Stimulated activated memory B cell treated with anti-CD40 and anti-IgM and Interleukin-4, amounts not matched to agents 10 μg/mL and 1 μg/mL and 100 μg/mL, for 72 hours (primary cell): Measurements from ENCODE around the gene GAREM2.

Source experiments
- ATAC-seq: fragments of 150-1000 bp; cut with Tn5 transposase; 2 replicates; pipeline ENCODE4 v1.10.0; 2021
- H3K27ac Mint-ChIP-seq: one replicate; pipeline ENCODE4 v1.8.0; 2022; ENCODE audit warnings: mild to moderate bottlenecking, mixed read lengths
- H3K27me3 Mint-ChIP-seq: one replicate; pipeline ENCODE4 v1.8.0; 2022; ENCODE audit warnings: mixed read lengths
- H3K36me3 Mint-ChIP-seq: one replicate; pipeline ENCODE4 v1.8.0; 2022; ENCODE audit warnings: mixed read lengths
- H3K4me1 Mint-ChIP-seq: one replicate; pipeline ENCODE4 v1.8.0; 2022; ENCODE audit warnings: mixed read lengths
- H3K4me3 Mint-ChIP-seq: one replicate; pipeline ENCODE4 v1.8.0; 2022; ENCODE audit warnings: mild to moderate bottlenecking, moderate library complexity, mixed read lengths
- H3K9me3 Mint-ChIP-seq: one replicate; pipeline ENCODE4 v1.8.0; 2022; ENCODE audit warnings: mixed read lengths

Gene GAREM2

GRCh38 chr2:26172871-26173775 lies at the start of gene GAREM2:
GAREM2 (plus strand) TSS chr2:26173088; CDS start chr2:26173221, 133 bp downstream.
- H3K4me3 Mint-ChIP-seq: peak within 1 kb of the TSS; percentile 74
- no peak within 1 kb of the TSS for H3K27ac Mint-ChIP-seq
- no peaks in the 10 kb centered on the region for H3K36me3 Mint-ChIP-seq
- peaks cover 64% of the 10 kb centered on the region for H3K27me3 Mint-ChIP-seq
- peaks cover 12% of the 10 kb centered on the region for H3K4me1 Mint-ChIP-seq
- peak; percentile 27 for ATAC-seq
- H3K9me3 Mint-ChIP-seq: no peaks in the 10 kb centered on the region

DNA sequence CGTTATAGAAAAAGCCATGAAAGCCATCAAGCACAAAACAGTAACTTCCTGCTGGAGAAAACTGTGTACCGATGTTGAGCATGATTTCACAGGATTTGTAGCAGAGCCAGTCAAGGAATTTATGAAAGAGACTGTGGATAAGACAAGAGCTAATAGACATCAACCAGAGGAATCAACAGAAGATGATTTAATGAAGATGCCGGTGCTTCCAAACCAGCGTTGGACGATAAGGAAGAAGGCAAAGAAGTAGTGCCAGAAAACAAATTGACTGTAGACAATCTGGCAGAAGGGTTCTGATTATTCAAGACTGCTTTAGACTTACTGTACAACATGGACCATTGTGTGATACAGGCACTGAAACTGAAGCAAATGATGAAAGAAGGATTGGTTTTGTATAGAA lies 49.5 kb upstream of the GAREM2 start:
- H3K4me1 Mint-ChIP-seq: no peaks in the 10 kb centered on the region
- no peaks in the 10 kb centered on the region for H3K9me3 Mint-ChIP-seq
- H3K36me3 Mint-ChIP-seq: peaks cover 5% of the 10 kb centered on the region
- no peak overlapping the region for H3K4me3 Mint-ChIP-seq
- no peak for ATAC-seq
- H3K27me3 Mint-ChIP-seq: no peaks in the 10 kb centered on the region
- H3K27ac Mint-ChIP-seq: no peak overlapping the region

GRCh38 chr2:26126074-26126473 lies 46.8 kb upstream of the GAREM2 start:
- no peaks in the 10 kb centered on the region for H3K4me1 Mint-ChIP-seq
- peaks cover 20% of the 10 kb centered on the region for H3K36me3 Mint-ChIP-seq

DNA sequence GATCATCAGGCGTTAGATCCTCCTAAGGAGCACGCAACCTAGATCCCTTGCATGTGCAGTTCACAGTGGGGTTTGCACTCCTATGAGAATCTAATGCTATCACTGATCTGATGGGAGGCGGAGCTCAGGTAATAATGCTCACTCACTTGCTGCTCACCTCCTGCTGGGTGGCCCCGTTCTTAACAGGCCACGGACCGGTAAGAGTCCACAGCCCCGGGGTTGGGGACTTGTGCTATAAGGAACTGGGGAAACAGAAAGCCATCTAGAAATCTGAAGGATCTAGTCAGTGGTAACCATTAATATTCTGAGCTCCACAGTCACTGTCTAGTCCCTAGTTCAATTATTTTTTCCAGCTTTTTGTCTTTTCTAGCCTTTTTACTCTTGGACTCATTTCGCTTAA lies 44.7 kb upstream of the GAREM2 start:
- peaks cover 20% of the 10 kb centered on the region for H3K36me3 Mint-ChIP-seq
- no peaks in the 10 kb centered on the region for H3K4me1 Mint-ChIP-seq
- no peaks in the 10 kb centered on the region for H3K27me3 Mint-ChIP-seq
- H3K4me3 Mint-ChIP-seq: no peak overlapping the region
- H3K9me3 Mint-ChIP-seq: no peaks in the 10 kb centered on the region
- no peak overlapping the region for H3K27ac Mint-ChIP-seq
- ATAC-seq: no peak

More at GRCh38 chr2:26126074-26126473, 46.8 kb upstream of the GAREM2 start:
- H3K27ac Mint-ChIP-seq: no peak overlapping the region
- no peaks in the 10 kb centered on the region for H3K9me3 Mint-ChIP-seq
- ATAC-seq: no peak
- no peak overlapping the region for H3K4me3 Mint-ChIP-seq
- no peaks in the 10 kb centered on the region for H3K27me3 Mint-ChIP-seq

- no peaks in the 10 kb centered on the region for H3K27me3 Mint-ChIP-seq
- peaks cover 17% of the 10 kb centered on the region for H3K36me3 Mint-ChIP-seq
- no peak overlapping the region for H3K27ac Mint-ChIP-seq
- no peaks in the 10 kb centered on the region for H3K9me3 Mint-ChIP-seq
- no peak overlapping the region for H3K4me3 Mint-ChIP-seq
- no peak for ATAC-seq
- H3K4me1 Mint-ChIP-seq: no peaks in the 10 kb centered on the region
Measured at GRCh38 chr2:26130763-26131162, 42.1 kb upstream of the GAREM2 start.

DNA sequence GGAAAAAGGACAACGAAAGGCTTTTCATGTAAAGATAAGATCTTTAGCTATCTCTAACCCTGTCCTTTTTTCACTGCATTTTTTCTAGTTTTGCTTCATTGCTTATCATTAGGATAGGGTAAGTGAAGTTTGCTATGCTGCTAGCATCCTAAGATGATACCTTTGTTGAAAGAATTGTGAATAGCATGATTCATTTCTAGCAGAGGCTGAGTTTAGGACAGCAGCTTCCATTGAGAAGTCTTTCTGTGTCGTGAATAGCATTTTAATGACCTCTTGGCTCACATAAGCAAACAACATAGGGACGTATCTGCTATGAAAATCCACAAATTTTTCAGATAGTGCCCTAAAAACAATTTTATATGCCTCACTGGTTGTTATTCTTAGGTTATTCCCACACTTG lies 36.4 kb upstream of the GAREM2 start:
- no peaks in the 10 kb centered on the region for H3K9me3 Mint-ChIP-seq
- no peaks in the 10 kb centered on the region for H3K4me1 Mint-ChIP-seq
- H3K27me3 Mint-ChIP-seq: no peaks in the 10 kb centered on the region
- H3K27ac Mint-ChIP-seq: no peak overlapping the region
- ATAC-seq: no peak
- peaks cover 7% of the 10 kb centered on the region for H3K36me3 Mint-ChIP-seq
- no peak overlapping the region for H3K4me3 Mint-ChIP-seq

DNA sequence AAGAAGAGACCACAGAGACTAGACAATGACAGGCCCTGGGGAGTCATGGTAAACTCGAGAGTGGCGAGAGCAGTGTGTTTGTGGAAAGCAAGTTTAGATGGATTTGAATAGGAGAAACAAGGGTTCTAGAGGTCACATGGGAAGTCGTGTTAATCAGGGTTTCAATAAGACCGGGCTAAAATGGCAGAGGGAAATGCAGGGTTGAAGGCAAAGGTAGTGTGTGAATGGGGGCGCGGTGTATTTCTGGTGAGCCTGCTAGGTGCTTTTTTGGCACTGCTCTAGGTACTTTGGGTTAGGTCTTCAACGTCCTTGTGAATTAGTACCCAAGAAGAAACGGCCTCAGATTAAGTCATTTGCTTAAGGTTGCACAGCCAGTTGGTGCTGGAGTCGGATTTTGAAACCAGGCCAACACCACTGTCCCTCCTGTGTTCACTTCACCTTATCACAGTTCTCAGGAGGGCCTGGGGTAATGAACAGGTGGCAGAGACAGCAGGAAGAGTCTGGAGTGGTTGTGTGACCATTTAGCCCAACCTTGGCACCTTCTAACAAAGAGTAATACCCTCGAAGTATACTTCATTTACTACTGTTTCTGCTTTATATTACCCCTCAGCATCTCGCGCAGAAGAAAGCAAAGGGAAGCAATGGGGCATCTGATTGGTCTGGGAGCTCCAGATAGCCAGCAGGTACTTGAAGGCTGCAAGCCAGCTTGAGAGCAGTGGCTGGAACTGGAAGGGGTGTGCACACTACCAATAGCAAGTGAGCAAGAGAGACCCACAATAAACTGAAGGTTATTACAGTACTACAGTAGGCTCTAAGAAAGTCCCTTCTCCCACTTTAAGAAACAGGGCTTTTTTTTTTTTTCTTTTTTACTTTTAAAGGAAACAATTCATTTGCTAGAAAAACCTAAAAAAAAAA lies 33.4 kb upstream of the GAREM2 start:
- H3K9me3 Mint-ChIP-seq: no peaks in the 10 kb centered on the region
- no peak overlapping the region for H3K4me3 Mint-ChIP-seq
- no peak overlapping the region for H3K27ac Mint-ChIP-seq
- ATAC-seq: peak; percentile 58
- peaks cover 11% of the 10 kb centered on the region for H3K36me3 Mint-ChIP-seq
- H3K27me3 Mint-ChIP-seq: no peaks in the 10 kb centered on the region
- H3K4me1 Mint-ChIP-seq: no peaks in the 10 kb centered on the region

GRCh38 chr2:26141145-26141769 lies 31.6 kb upstream of the GAREM2 start:
- no peak overlapping the region for H3K27ac Mint-ChIP-seq
- H3K27me3 Mint-ChIP-seq: no peaks in the 10 kb centered on the region
- peaks cover 10% of the 10 kb centered on the region for H3K4me1 Mint-ChIP-seq
- no peak overlapping the region for H3K4me3 Mint-ChIP-seq
- no peak for ATAC-seq
- H3K36me3 Mint-ChIP-seq: peaks cover 4% of the 10 kb centered on the region
- no peaks in the 10 kb centered on the region for H3K9me3 Mint-ChIP-seq

GRCh38 chr2:26144031-26144430 lies 28.9 kb upstream of the GAREM2 start:
- Mint-ChIP-seq H3K36me3 (peaks cover 4% of the 10 kb centered on the region), H3K9me3 (no peaks in the 10 kb centered on the region), H3K27me3 (peaks cover 10% of the 10 kb centered on the region), H3K27ac (no peak overlapping the region), H3K4me1 (peaks cover 10% of the 10 kb centered on the region), H3K4me3 (no peak overlapping the region)
- ATAC-seq: no peak

DNA sequence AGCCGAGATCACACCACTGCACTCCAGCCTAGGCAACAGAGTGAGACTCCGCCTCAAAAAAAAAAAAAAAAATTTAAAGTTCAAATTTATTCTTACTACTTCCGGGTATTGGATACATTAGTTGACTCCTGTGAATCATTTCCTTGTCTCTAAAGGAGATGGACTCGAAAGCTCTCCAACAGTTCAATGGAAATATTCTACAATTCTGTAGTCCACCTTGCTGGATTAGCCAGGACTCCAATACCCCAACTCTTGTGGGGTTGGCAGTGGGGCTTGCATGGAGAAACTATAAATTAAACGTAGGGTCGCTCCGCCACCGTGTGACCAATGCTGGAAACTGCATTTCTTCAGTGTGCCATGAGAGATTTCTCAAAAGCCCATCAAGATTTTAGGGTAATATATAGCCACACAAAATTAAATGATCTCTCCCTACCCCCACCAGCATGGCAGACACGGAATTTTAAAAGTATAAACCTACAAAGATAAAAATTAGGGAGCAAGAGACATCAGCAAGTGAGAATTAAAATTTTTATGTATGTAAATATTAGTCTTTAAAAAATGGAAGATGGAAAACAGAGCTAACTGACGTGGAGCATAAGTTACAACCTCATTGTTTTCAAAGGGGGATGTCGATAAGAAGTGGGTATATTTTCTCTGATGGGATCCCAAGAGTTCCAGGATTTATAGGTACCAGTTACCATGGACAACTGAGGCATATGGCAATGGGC lies 27.8 kb upstream of the GAREM2 start:
- Mint-ChIP-seq H3K4me3 (no peak overlapping the region), H3K27me3 (peaks cover 21% of the 10 kb centered on the region), H3K27ac (no peak overlapping the region), H3K36me3 (peaks cover 4% of the 10 kb centered on the region), H3K9me3 (no peaks in the 10 kb centered on the region), H3K4me1 (peaks cover 10% of the 10 kb centered on the region)
- no peak for ATAC-seq

- ATAC-seq: no peak
- Mint-ChIP-seq H3K27me3 (peaks cover 38% of the 10 kb centered on the region), H3K4me3 (no peak overlapping the region), H3K9me3 (no peaks in the 10 kb centered on the region), H3K4me1 (peaks cover 10% of the 10 kb centered on the region), H3K36me3 (no peaks in the 10 kb centered on the region), H3K27ac (no peak overlapping the region)
Measured at GRCh38 chr2:26148501-26148900, 24.4 kb upstream of the GAREM2 start.

DNA sequence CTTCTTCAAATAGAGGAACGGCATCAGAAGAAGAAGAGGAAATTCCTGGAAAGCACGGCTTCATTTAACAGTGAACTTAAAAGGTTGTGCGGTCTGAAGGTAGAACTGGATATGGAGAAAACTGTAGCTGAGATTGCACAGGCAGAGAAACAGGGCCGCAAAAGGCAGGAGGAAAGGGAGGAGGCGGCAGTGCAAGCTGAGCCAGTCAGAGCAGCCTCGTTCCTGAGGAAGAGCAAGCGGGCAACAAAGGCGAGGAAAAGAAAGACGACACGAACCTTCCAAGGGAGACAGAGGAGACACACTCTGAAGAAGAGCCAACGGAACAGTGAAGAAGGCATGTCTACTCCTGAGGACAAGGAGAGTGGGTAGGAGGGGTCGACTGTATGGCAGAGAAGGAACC lies 22.6 kb upstream of the GAREM2 start:
- Mint-ChIP-seq H3K4me3 (no peak overlapping the region), H3K27ac (no peak overlapping the region), H3K27me3 (peaks cover 38% of the 10 kb centered on the region), H3K36me3 (no peaks in the 10 kb centered on the region), H3K9me3 (no peaks in the 10 kb centered on the region), H3K4me1 (peaks cover 7% of the 10 kb centered on the region)
- no peak for ATAC-seq

GRCh38 chr2:26157580-26157979 lies 15.3 kb upstream of the GAREM2 start:
- H3K27me3 Mint-ChIP-seq: peaks cover under 1% of the 10 kb centered on the region
- ATAC-seq: no peak
- no peaks in the 10 kb centered on the region for H3K36me3 Mint-ChIP-seq
- H3K27ac Mint-ChIP-seq: no peak overlapping the region
- H3K4me1 Mint-ChIP-seq: no peaks in the 10 kb centered on the region
- no peak overlapping the region for H3K4me3 Mint-ChIP-seq
- H3K9me3 Mint-ChIP-seq: peaks cover 2% of the 10 kb centered on the region

GRCh38 chr2:26161926-26162325 lies 11.0 kb upstream of the GAREM2 start:
- Mint-ChIP-seq H3K27ac (no peak overlapping the region), H3K4me1 (no peaks in the 10 kb centered on the region), H3K9me3 (peaks cover 2% of the 10 kb centered on the region), H3K4me3 (no peak overlapping the region), H3K27me3 (no peaks in the 10 kb centered on the region), H3K36me3 (no peaks in the 10 kb centered on the region)
- no peak for ATAC-seq

DNA sequence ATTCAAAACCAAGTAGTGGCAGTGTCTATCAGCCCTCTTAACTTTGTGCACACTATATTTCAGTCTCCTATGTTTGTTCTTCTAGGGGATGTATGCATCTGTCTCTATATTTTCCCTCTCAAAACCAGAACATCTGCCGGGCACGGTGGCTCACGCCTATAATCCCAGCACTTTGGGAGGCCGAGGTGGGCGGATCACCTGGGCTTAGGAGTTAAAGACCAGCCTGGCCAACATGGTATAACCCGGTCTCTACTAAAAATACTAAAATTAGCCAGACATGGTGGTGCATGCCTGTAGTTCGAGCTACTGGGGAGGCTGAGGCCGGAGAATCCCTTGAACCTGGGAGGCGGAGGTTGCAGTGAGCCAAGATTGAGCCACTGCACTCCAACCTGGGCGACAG lies 9.9 kb upstream of the GAREM2 start:
- H3K9me3 Mint-ChIP-seq: peaks cover 2% of the 10 kb centered on the region

More for the DNA sequence above, 9.9 kb upstream of the GAREM2 start:
- H3K27ac Mint-ChIP-seq: no peak overlapping the region
- no peak overlapping the region for H3K4me3 Mint-ChIP-seq
- H3K4me1 Mint-ChIP-seq: no peaks in the 10 kb centered on the region
- no peak for ATAC-seq
- H3K27me3 Mint-ChIP-seq: no peaks in the 10 kb centered on the region
- H3K36me3 Mint-ChIP-seq: no peaks in the 10 kb centered on the region
